ENCODE data around the gene RHBDL2. TPM values are rescaled to one million over a fixed set of nuclear protein-coding genes. Genes with fewer than 3 reads are reported as not detected.
"Not testable (repeated sequence)": the region's sequence is repeated elsewhere in the genome, so short reads cannot be mapped to it uniquely, and the experiment has no call there.

RHBDL2 gene
- total RNA-seq, 6 experiments from 2014 or later, result 0.11 to 1.2 (median 0.51) TPM

DNA sequence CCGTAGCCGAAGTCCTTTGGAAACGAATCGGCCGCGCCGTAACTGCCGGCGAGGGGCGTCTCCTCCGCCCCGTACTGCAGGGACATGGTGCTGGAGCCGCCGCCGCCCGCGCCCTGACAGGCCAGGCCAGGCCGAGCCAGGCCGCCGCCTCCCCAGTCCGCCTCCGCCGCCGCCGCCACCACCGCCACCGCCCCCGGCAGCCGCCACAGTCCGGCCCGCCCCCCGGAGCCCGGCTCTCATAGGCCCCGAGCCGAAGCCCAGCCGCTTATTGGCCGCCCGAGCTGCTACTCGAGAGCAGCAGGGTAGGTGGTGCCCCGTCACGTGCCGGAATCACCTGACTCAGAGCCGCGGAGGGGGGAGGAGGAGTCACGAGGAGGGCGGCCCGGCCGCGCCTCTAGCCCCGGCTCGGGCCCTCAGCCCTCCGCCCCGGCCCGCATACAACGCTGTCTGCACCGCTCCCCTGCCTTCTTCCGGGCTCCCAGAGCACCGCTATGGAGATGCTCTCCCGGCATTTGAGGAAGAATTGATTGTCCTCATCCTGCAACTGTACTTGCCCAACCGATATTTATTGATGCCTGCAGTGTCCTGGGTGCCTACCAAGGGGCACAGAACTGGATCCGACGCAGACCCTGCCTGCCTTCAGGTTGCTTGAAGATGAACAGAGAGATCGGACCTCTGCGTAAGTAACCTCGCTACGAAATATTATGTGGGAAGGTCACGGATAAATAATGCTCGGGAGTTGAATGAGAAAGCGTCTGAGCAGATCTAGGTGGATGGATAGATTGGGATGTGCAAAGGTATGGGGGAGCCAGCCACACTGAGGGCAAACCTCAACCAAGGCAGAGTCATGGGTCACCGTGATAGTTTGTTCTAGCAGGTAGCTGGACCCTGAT is 81.8 kb downstream of the RHBDL2 start, which contains the start of gene RRAGC:
RRAGC (minus strand) TSS at position 212 of the 893 bp plus-strand sequence; CDS start at position 86, 126 bp downstream.
- Mint-ChIP-seq H3K36me3 (ENCODE audit: low read depth) (peaks cover 7% of the 10 kb centered on the region; the same call in 1 of the 2 replicates), H3K27me3 (ENCODE audit: insufficient read depth) (no peaks in the 10 kb centered on the region), H3K9me3 (no peaks in the 10 kb centered on the region), H3K4me1 (ENCODE audit: low read depth) (peaks cover 26% of the 10 kb centered on the region), H3K4me3 (peak within 1 kb of the TSS; percentile 97), H3K27ac (peak within 1 kb of the TSS; percentile 86)
- TF ChIP-seq, protein P1, sequence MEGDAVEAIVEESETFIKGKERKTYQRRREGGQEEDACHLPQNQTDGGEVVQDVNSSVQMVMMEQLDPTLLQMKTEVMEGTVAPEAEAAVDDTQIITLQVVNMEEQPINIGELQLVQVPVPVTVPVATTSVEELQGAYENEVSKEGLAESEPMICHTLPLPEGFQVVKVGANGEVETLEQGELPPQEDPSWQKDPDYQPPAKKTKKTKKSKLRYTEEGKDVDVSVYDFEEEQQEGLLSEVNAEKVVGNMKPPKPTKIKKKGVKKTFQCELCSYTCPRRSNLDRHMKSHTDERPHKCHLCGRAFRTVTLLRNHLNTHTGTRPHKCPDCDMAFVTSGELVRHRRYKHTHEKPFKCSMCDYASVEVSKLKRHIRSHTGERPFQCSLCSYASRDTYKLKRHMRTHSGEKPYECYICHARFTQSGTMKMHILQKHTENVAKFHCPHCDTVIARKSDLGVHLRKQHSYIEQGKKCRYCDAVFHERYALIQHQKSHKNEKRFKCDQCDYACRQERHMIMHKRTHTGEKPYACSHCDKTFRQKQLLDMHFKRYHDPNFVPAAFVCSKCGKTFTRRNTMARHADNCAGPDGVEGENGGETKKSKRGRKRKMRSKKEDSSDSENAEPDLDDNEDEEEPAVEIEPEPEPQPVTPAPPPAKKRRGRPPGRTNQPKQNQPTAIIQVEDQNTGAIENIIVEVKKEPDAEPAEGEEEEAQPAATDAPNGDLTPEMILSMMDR (IDR thresholded peaks at IDR 0.05), result no peak
- peak; percentile 98 for DNase-seq

DNA sequence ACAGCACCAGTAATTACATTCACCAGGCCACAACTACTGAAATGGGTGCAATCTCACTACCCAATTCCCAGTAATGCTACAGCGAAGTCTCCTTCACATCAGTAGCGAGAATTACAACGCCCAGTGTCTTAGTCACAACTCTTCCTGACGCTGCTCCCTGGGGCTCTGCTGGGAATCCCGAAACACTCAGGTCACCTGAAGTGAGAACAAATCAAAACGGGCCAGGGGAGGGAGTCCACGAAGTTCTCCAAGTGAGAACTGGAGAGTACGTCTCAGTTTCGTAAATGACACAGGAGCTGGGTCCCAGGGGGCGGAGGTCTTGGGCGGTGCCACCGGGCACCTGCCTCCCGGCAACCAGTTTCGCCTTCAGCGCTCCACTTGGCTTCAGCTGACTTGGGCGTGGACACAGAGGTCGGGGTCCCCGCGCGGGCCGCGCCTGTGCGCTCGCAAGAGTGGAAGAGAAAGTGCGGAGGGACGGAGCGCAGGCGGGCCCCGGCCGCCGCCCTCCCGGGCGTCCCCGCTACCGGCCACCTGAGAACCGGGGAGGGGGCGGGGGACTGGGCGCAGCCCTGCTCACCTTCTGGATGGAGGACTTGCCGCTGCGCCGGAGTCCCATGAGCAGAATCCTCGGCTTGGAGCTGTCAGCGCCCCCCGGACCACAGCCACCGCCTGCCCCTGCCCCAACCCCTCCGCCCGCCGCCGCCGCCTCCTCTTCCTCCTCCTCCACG is 82.6 kb downstream of the RHBDL2 start:
- peak; percentile 64 for DNase-seq
- Mint-ChIP-seq H3K36me3 (ENCODE audit: low read depth) (peaks cover 7% of the 10 kb centered on the region; the same call in 1 of the 2 replicates), H3K27ac (peak overlapping the region; percentile 86), H3K4me3 (peak overlapping the region; percentile 97), H3K27me3 (ENCODE audit: insufficient read depth) (no peaks in the 10 kb centered on the region), H3K4me1 (ENCODE audit: low read depth) (peaks cover 26% of the 10 kb centered on the region), H3K9me3 (no peaks in the 10 kb centered on the region)
- TF ChIP-seq, protein P1 (IDR thresholded peaks at IDR 0.05), result no peak

DNA sequence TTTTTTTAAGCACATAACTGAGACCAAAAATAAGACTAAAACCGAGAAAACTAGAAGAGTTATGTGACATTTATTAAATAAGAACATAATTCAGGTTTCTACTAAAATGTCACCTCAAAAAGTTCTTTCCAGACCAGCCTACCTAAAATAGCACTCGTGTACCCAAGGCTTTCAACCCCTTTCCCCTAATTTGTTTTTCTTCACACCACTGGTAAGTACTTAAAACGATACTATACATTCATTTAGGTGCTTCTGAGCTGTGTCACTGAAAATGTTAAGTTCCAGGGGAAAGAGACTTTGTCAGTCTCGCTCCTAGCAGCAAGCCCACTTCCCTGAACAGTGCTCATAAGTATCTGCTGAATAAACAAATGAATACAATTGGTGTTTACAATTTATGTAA is 88.8 kb downstream of the RHBDL2 start:
- Mint-ChIP-seq H3K9me3 (no peaks in the 10 kb centered on the region), H3K27ac (no peak overlapping the region), H3K4me1 (ENCODE audit: low read depth) (peaks cover 6% of the 10 kb centered on the region; the same call in 1 of the 2 replicates), H3K36me3 (ENCODE audit: low read depth) (peaks cover 17% of the 10 kb centered on the region), H3K4me3 (no peak overlapping the region), H3K27me3 (ENCODE audit: insufficient read depth) (no peaks in the 10 kb centered on the region)
- TF ChIP-seq, protein P1 (IDR thresholded peaks at IDR 0.05), result no peak
- no peak for DNase-seq

DNA sequence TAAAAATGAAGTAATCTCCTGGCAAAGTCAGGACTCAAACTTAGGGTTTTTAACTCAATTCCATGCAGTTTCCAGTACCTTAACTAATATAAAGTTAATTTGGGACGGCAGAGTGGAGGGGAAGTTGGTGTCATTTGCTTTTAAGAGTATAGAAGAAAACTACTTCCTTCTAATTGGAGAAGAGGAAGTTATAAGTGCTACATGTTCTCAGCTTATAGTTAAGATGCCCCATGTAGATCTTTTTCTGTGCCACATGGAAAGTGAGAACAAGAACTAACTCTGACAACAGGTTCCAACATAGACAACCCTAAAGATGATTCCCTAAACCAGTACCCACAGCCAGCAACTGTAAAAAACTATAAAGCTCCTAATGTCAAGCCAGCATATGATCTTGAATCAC is 93.6 kb downstream of the RHBDL2 start:
- TF ChIP-seq, protein P1 (IDR thresholded peaks at IDR 0.05), result no peak
- H3K4me3 Mint-ChIP-seq, result no peak overlapping the region
- DNase-seq, result no peak
- peaks cover 27% of the 10 kb centered on the region for H3K36me3 Mint-ChIP-seq (ENCODE audit: low read depth)
- no peaks in the 10 kb centered on the region for H3K27me3 Mint-ChIP-seq (ENCODE audit: insufficient read depth)
- H3K4me1 Mint-ChIP-seq (ENCODE audit: low read depth), result no peaks in the 10 kb centered on the region
- H3K9me3 Mint-ChIP-seq, result no peaks in the 10 kb centered on the region
- no peak overlapping the region for H3K27ac Mint-ChIP-seq

DNA sequence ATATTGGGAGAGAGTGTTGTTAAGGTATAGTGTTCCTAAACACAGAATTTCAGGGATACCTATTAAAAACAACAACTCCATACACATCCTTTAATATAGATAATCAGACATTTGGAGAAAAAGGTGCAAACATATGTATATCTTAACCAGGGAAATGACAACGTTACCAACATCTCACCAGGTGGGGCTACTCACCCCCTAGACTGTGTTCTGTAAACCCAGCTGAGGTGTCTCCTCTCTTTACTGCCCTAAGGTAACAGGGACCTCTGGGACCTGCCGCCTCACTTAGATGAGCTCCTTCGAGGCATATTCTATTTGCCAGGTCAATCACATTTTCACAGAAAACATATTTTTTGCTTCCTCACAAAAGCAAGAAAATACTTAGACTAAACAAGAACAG is 95.4 kb downstream of the RHBDL2 start:
- Mint-ChIP-seq H3K27me3 (ENCODE audit: insufficient read depth) (no peaks in the 10 kb centered on the region), H3K27ac (peak overlapping the region; percentile 7; the same call in 1 of the 2 replicates), H3K4me1 (ENCODE audit: low read depth) (no peaks in the 10 kb centered on the region), H3K9me3 (no peaks in the 10 kb centered on the region), H3K36me3 (ENCODE audit: low read depth) (peaks cover 19% of the 10 kb centered on the region), H3K4me3 (no peak overlapping the region)
- no peak for DNase-seq
- TF ChIP-seq, protein P1 (IDR thresholded peaks at IDR 0.05), result no peak

DNA sequence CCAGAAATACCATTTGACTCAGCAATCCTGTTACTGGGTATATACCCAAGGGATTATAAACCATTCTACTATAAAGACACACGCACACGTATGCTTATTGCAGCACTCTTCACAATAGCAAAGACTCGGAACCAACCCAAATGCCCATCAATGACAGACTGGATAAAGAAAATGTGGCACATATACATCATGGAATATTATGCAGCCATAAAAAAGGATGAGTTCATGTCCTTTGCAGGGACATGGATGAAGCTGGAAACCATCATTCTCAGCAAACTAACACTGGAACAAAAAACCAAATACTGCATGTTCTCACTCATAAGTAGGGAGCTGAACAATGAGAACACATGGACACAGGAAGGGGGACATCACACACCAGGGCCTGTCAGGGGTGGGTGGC is 96.5 kb downstream of the RHBDL2 start:
- not testable (repeated sequence) for H3K4me3 Mint-ChIP-seq; H3K27me3 Mint-ChIP-seq (ENCODE audit: insufficient read depth); H3K27ac Mint-ChIP-seq; H3K4me1 Mint-ChIP-seq (ENCODE audit: low read depth); H3K9me3 Mint-ChIP-seq; DNase-seq
- peaks cover 17% of the 10 kb centered on the region for H3K36me3 Mint-ChIP-seq (ENCODE audit: low read depth)

Data from HFFc6 (cell line).